ENCODE data around the gene ELOB.

Gene ELOB

GRCh38 chr16:2737895-2738418 lies 39.1 kb downstream of the ELOB start:
- TF ChIP-seq, protein P1, sequence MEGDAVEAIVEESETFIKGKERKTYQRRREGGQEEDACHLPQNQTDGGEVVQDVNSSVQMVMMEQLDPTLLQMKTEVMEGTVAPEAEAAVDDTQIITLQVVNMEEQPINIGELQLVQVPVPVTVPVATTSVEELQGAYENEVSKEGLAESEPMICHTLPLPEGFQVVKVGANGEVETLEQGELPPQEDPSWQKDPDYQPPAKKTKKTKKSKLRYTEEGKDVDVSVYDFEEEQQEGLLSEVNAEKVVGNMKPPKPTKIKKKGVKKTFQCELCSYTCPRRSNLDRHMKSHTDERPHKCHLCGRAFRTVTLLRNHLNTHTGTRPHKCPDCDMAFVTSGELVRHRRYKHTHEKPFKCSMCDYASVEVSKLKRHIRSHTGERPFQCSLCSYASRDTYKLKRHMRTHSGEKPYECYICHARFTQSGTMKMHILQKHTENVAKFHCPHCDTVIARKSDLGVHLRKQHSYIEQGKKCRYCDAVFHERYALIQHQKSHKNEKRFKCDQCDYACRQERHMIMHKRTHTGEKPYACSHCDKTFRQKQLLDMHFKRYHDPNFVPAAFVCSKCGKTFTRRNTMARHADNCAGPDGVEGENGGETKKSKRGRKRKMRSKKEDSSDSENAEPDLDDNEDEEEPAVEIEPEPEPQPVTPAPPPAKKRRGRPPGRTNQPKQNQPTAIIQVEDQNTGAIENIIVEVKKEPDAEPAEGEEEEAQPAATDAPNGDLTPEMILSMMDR (IDR thresholded peaks at IDR 0.05): no peak

GRCh38 chr16:2737238-2737605 lies 39.9 kb downstream of the ELOB start:
- TF ChIP-seq, protein P1 (IDR thresholded peaks at IDR 0.05): no peak

- TF ChIP-seq, protein P1 (IDR thresholded peaks at IDR 0.05): no peak
Measured at GRCh38 chr16:2736476-2737237, 40.4 kb downstream of the ELOB start.

DNA sequence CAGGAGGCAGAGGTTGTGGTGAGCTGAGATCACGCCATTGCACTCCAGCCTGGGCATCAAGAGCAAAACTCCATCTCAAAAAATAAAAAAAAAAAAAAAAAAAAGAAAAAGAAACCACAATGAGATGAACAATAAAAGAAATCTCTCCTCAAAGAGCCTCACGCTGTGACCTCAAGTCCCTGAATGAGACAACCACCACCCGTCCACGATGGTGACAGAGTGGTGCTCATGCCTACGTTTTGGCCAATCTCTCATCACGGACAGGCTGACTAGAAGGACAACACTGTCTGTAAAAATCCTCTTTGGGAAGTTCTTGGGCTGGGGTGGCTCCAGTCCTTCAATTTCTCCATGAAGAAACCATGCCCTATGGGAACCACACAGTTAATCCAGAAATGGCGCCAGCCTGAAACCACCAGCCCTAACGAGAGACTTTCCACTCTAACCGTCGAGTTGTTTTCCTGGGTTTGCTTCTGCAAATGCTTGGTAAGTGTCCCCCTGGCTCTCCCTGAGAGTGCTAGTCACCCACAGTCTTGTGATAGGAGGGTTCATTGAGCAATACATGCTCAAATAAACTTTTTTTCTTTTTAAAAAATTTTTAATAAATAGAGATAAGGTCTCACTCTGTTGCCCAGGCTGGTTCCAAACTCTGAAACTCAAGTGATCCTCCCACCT lies 42.1 kb downstream of the ELOB start:
- TF ChIP-seq, protein P1 (IDR thresholded peaks at IDR 0.05): no peak

DNA sequence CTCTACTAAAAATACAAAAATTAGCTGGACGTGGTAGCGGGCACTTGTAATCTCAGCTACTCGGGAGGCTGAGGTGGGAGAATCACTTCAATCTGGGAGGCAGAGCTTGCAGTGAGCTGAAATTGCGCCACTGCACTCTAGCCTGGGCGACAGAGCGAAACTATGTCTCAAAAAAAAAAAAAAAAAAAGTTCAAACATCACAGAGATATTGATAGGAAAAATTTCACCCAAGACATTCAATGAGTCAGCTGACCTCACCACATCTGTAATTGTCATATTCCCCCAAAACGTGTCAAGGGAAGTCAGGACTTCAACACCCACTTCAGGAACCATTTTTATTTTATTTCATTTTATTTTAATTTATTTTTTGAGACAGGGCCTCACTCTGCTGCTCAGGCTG lies 49.0 kb downstream of the ELOB start:
- TF ChIP-seq, protein P1 (IDR thresholded peaks at IDR 0.05): no peak

- TF ChIP-seq, protein P1 (IDR thresholded peaks at IDR 0.05): no peak
Measured at GRCh38 chr16:2726923-2727322, 50.2 kb downstream of the ELOB start.

GRCh38 chr16:2724816-2725348 lies 52.2 kb downstream of the ELOB start:
- TF ChIP-seq, protein P1 (IDR thresholded peaks at IDR 0.05): no peak
